ENCODE data around the gene GYG2. TPM values are rescaled to one million over a fixed set of nuclear protein-coding genes. Genes with fewer than 3 reads are reported as not detected.

Gene GYG2
- total and polyA plus RNA-seq, 2 donors (not counting 3 experiments of a cell fraction or from before 2014, with no cell fraction given) = 0.12 to 0.22 TPM

DNA sequence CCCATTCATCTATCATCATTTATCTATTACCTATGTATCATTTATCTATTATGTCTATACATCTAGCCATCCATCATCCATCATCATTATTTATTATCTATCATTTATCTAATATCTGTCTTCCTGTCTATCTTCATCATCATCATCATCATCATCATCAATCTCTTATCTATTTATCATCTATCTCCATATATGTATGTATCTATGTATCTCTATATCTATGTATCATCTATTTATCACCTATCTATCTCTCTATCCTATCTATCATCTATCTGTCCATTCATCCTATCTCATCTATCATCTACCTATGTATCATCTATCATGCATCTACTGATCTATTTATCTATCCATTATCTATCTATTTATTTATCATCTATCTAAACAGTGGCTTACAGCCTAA lies 3.8 kb upstream of the GYG2 start:
- H3K79me2 ChIP-seq (ENCODE audit: control insufficient read depth, insufficient read depth, low read length) = no peaks in the 10 kb centered on the region
- ChIA-PET POLR2A (no interaction called here), CTCF (no interaction called here)
- no peak overlapping the region for H3K4me2 ChIP-seq (ENCODE audit: insufficient read depth, low read length)
- H3K4me3 ChIP-seq (replicated peaks in 1 of 3; ENCODE audit: insufficient read depth in 1 of 3, low read depth in 1 of 3, low read length in 3 of 3) = no peak overlapping the region
- intact Hi-C loops (cut with micrococcal nuclease) (no loop called here), dilution Hi-C loops (cut with MboI; ENCODE audit: extremely low pct_ligation_motif_present, low sequenced_read_pairs) (no loop called here)
- H3K9me3 ChIP-seq (replicated peaks; ENCODE audit: control insufficient read depth, insufficient read depth, low read length) = no peaks in the 10 kb centered on the region
- H4K20me1 ChIP-seq (replicated peaks; ENCODE audit: control insufficient read depth, extremely low read depth, insufficient read depth, low read length) = no peaks in the 10 kb centered on the region
- DNase-seq (ENCODE audit: low read depth, low spot score) = no peak
- no peak overlapping the region for H3K9ac ChIP-seq (replicated peaks; ENCODE audit: extremely low read depth, insufficient read depth, low read length)
- BruUV-seq (replicated peaks) = no TSS peak
- H3K9me1 ChIP-seq (replicated peaks; ENCODE audit: control insufficient read depth, extremely low read depth, insufficient read depth, low read length) = no peaks in the 10 kb centered on the region
- H3K27ac ChIP-seq (ENCODE audit: insufficient read depth, low read depth, low read length) = no peak overlapping the region
- no peak for TF ChIP-seq POLR2A (IDR thresholded peaks at IDR 0.05; ENCODE audit: low read depth, low read length)
- no peak for TF ChIP-seq EZH2 (IDR thresholded peaks at IDR 0.05; ENCODE audit: borderline replicate concordance, low read depth, low read length, severe bottlenecking)
- TF ChIP-seq FOS (IDR thresholded peaks at IDR 0.05; ENCODE audit: borderline replicate concordance, insufficient read depth, low read length) = no peak
- TF ChIP-seq, protein P1, sequence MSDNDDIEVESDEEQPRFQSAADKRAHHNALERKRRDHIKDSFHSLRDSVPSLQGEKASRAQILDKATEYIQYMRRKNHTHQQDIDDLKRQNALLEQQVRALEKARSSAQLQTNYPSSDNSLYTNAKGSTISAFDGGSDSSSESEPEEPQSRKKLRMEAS (IDR thresholded peaks at IDR 0.05; ENCODE audit: insufficient read depth, insufficient read length) = no peak
- no peak for TF ChIP-seq POLR2AphosphoS5 (IDR thresholded peaks at IDR 0.05; ENCODE audit: insufficient read depth, low read depth, low read length)
- TF ChIP-seq MYC (IDR thresholded peaks at IDR 0.05; ENCODE audit: low read depth, low read length) = no peak
- no peak for TF ChIP-seq GATA2 (IDR thresholded peaks at IDR 0.05; ENCODE audit: insufficient read depth, insufficient read length, low read depth, low read length)
- TF ChIP-seq, protein P2, sequence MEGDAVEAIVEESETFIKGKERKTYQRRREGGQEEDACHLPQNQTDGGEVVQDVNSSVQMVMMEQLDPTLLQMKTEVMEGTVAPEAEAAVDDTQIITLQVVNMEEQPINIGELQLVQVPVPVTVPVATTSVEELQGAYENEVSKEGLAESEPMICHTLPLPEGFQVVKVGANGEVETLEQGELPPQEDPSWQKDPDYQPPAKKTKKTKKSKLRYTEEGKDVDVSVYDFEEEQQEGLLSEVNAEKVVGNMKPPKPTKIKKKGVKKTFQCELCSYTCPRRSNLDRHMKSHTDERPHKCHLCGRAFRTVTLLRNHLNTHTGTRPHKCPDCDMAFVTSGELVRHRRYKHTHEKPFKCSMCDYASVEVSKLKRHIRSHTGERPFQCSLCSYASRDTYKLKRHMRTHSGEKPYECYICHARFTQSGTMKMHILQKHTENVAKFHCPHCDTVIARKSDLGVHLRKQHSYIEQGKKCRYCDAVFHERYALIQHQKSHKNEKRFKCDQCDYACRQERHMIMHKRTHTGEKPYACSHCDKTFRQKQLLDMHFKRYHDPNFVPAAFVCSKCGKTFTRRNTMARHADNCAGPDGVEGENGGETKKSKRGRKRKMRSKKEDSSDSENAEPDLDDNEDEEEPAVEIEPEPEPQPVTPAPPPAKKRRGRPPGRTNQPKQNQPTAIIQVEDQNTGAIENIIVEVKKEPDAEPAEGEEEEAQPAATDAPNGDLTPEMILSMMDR (IDR thresholded peaks at IDR 0.05; ENCODE audit: extremely low read depth in 1 of 2, insufficient read depth in 1 of 2, low read depth in 1 of 2, low read length in 2 of 2) = no peak
- TF ChIP-seq JUN (IDR thresholded peaks at IDR 0.05; ENCODE audit: borderline replicate concordance, insufficient read depth, insufficient read length, low read depth) = no peak
- H3K4me1 ChIP-seq (ENCODE audit: control insufficient read depth, extremely low read depth, insufficient read depth, low read length) = no peaks in the 10 kb centered on the region
- FAIRE-seq = no peak
- no peak overlapping the region for H2AFZ ChIP-seq (ENCODE audit: low read depth, low read length)
- H3K27me3 ChIP-seq (ENCODE audit: control insufficient read depth in 2 of 2, insufficient read depth in 2 of 2, low read length in 2 of 2) = peaks cover 6 to 10% of the 10 kb centered on the region in 2 experiments
- H3K36me3 ChIP-seq (ENCODE audit: control insufficient read depth in 2 of 2, extremely low read depth in 1 of 2, insufficient read depth in 2 of 2, low read length in 2 of 2) = no peaks in the 10 kb centered on the region
